CD4-positive, alpha-beta T cell treated with Interleukin-17A for 1 hour (primary cell): ENCODE measurements around the gene COX4I2.
"Not testable (repeated sequence)": the region's sequence is repeated elsewhere in the genome, so short reads cannot be mapped to it uniquely, and the experiment has no call there.

Experiments
- DNase-seq: peaks from one replicate; pipeline ENCODE4 v3.0.0-alpha.2; 2020

COX4I2 gene

DNA sequence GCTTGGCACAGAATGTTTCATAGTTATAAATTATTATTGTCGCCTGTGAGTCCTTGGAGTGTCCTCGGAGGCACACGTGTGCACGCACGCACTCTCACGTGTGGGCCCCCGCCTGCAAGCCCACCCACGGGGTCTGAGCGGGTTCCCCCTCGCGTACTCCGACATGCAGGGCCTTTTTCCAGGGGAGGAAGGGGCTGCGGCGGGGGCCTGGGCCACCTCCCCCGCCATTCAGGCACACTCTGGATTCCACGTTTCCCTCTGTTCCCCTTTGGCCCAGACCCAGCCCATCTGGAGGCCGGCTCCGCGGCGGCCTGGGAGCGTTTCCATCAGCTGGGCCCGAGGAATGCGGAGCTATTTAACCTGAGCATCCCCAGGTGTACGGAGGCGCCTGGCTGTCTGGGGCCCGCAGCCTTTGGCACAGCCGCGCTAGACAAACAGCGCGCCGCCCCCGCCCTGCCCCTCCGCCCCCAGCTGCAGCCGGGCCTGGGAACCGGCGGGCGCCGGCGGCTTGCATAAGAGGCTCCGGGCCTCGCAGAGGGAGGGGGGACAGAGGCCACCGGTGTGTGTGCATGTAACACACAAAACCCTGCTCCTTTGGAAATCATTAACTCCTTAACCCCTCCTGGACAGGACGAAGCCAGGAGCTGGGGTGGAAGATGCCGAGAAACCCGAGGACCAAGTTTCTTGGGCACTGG, 29.3 kb upstream of the COX4I2 start:
- DNase-seq, result no peak

DNA sequence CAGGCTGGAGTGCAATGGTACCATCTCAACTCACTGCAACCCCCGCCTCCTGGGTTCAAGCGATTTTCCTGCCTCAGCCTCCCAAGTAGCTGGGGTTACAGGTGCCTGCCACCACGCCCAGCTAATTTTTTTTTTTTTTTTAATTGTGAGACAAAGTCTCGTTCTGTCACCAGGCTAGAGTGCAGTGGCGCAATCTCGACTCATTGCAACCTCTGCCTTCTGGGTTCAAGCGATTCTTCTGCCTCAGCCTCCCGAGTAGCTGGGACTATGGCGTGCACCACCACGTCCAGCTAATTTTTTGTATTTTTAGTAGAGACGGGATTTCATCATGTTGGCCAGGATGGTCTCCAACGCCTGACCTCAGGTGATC, 25.5 kb upstream of the COX4I2 start:
- not testable (repeated sequence) for DNase-seq

DNA sequence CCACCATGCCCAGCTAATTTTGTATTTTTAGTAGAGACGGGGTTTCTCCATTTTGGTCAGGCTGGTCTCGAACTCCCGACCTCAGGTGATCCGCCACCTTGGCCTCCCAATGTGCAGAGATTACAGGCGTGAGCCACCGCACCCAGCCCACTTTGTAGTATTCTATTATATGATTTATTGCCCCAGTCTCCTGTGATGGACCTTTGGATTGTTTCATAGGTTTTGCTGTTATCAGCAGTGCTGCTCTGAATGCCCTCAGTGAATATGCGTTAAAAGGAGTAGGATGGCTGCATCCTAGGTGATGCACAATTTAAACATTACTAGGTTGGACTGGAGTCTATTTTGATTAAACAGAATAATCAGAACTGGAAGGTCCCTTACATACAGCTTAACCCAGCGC, 22.3 kb upstream of the COX4I2 start:
- no peak for DNase-seq

DNA sequence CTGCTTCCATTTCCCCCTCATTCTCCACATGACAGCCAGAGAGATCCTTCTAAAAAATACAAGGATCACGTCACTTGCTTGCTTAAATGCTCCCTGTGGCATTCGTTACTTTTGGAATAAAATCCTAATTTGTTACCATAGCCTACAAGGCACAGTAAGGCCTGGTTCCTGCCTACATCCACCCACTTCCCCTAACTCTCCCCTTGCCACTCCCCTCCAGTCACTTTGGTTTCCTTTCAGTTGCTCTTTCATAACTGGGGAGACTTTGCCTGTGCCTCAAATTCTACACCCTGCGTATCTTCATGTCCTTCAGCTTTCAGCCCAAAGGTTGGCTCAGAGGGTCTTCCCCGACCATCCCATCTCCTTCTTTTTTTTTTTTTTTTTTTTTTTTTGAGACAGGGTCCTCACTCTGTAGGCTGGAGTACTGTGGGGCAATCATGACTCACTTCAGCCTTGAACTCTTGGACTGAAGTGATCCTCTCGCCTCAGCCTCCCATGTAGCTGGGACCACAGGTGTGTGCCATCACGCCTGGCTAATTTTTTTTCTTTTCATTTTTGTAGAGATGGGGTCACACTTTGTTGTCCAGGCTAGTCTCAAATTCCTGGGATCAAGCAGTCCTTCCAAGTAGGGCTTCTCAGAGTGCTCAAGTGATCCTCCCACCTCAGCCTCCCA, 20.1 kb upstream of the COX4I2 start:
- DNase-seq, result no peak

DNA sequence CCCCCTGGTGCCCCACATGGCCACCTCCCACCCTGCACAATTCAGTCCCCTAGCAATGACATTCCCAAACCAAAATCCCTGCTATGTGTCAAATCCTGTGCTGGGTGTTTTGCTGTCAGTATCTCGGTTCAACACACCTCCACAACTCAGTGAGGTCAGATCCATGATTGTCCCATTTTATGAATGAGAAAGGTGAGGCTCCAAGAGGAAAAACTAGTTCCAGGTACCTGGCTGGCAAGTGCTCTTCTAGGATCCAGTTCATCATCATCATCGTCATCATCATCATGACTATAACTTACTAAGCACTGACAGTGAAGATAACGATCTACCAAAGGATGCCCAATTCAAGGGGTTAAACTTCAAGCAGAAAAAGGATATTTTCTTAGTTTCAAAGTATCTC, 17.5 kb upstream of the COX4I2 start:
- no peak for DNase-seq

DNA sequence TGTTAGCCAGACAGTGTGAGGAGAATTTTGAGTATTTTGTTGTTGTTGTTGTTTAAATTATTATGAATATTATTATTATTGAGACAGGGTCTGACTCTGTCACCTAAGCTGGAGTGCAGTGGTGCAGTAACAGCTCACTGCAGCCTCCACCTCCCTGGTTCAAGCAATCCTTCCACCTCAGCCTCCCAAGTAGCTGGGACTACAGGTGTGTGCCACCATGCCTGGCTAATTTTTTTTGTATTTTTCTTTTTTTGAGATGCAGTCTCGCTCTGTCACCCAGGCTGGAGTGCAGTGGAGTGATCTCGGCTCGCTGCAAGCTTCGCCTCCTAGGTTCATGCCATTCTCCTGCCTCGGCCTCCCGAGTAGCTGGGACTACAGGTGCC, 14.6 kb upstream of the COX4I2 start:
- not testable (repeated sequence) for DNase-seq

DNA sequence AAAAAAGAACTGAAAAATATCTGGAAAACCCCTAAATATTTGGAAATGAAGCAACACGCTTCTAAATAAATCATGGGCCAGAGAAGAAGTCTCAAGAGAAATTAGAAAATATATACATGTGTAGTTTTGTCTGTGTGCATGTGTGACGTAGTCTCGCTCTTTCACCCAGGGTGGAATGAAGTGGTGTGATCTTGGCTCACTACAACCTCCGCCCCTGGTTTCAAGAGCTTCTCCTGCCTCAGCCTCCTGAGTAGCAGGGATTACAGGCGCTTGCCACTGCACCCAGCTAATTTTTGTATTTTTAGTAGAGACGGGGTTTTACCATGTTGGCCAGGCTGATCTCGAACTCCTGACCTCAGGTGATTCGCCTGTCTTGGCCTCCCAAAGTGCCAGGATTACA, 11.2 kb upstream of the COX4I2 start:
- not testable (repeated sequence) for DNase-seq

DNA sequence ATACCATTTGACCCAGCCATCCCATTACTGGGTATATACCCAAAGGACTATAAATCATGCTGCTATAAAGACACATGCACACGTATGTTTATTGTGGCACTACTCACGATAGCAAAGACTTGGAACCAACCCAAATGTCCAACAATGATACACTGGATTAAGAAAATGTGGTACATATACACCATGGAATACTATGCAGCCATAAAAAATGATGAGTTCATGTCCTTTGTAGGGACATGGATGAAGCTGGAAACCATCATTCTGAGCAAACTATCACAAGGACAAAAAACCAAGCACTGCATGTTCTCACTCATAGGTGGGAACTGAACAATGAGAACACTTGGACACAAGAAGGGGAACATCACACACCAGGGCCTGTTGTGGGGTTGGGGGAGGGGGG, 9.7 kb upstream of the COX4I2 start:
- not testable (repeated sequence) for DNase-seq

DNA sequence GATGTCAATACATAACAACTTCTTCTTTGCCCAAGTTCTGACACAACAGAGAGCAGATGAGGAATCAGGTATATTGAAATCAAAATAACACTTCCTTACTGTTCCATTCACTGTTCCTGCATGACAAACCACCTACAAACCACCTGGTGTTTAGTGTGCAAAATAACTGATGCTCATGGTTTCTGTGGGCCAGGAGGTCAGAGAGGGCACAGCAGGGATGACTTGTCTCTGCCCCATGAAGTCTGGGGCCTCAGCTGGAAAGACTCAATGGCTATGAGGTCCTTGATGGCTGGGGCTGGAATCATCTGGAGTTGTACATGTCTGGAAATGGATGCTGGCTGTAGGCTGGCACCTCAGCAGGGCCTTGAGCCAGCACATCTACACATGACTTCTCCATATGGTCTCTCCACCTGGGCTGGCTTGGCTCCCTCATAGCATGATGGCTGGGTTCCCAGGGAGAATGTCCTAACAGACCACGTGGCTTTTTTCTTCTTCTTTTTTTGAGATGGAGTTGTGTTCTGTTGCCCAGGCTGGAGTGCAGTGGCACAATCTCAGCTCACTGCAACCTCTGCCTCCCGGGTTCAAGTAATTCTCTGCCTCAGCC, 7.4 kb upstream of the COX4I2 start:
- DNase-seq, result no peak

DNA sequence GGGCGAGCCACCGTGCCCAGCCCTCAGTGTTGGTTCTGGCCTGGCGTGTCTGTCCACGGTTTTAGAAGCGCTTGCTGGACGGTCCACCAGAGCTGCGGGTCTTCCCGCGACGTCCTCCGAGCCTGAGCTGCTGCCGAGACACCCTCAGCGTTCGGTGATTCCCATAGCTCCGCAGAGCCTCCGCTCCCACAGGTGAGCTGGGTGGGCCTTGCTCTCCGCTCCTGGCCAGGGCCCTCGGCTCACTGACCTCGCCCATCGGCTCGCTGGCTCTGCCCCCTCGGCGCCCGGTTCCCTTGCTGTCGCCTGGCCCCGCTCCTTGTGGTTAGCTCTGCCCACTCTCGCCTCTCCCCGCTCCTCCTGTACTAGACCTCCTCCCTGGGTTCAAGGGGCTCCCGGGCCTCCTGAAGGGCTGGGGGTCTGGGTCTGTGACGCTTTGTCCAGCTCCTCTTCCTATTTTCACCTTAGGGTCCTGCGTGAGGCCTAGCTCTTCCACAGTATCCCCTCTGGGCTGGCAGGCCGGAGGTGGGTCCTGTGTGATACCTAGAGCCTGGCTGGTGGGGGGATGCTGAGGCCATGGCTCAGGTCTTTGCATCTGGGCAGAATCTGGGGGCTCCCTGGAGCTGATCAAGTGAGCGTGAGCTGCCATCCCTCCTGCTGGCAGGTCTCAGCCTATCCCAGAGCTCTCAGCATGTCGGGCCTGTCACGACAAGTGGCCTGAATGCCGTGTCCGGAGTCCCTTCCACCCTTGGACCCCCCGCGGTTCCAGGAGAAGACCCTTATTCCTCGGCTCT, 5.0 kb upstream of the COX4I2 start:
- DNase-seq, result no peak

DNA sequence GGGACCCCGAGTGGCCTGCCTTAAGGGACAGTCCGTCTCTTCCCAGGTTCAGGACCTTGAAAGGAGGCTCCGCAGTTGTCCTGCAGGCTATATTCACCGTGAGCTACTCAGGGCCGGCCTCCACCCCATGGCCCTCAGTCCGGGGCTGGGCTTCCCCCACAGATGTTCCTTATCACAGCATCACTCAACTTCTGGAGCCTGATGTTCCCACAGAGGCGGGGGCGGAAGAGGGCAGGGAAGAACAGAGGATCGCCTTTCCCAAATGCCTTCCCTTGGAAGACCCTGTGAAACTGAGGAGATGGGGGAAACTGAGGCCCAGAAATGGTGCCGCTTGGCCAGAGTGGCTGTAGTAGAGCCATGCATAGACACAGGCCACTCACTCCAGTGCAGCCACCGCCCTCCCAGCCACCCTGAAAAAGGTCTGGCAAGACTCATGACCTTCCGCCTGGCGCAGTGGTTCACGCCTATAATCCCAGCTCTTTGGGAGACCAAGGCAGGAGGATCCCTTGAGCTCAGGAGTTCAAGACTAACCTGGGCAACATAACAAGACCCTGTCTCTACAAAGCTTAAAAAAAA, 4.3 kb upstream of the COX4I2 start:
- DNase-seq, result no peak

DNA sequence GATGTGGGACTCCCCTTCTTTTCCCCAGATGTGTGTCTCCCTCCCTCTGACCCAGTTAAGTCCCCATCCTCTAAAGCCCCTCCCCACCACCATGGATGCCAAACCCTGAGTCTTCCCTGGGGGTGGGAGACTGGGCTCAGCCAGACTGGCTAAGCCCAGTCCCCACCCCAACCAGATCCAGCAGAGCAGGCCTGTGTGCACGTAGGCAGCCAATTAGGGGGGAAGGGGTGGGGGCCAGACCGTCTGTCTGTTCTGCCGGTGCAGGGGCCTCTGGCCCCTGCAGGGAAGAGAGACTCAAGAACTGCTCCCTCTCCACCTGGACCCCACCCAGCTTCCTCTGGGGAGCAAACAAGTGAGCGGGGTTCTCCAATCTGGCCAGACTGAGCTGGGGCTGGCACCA, 605 bp downstream of the COX4I2 start:
- DNase-seq, result no peak

DNA sequence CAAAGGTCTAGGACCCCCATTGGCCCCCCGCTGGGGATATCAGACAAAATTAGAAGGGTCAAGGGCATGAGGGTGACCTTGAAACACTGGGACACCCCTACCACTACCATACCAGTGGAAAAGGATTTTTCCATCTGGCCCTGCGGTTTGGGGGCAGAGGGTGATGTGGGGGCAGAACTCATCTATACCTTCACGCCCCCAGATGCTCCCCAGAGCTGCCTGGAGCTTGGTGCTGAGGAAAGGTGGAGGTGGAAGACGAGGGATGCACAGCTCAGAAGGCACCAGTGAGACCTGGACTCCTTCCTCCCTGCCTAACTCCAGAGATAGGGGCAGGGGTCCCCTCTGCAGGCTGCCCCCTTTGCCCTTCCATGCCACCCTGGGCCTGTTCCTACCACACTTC, 1.1 kb downstream of the COX4I2 start:
- no peak for DNase-seq

DNA sequence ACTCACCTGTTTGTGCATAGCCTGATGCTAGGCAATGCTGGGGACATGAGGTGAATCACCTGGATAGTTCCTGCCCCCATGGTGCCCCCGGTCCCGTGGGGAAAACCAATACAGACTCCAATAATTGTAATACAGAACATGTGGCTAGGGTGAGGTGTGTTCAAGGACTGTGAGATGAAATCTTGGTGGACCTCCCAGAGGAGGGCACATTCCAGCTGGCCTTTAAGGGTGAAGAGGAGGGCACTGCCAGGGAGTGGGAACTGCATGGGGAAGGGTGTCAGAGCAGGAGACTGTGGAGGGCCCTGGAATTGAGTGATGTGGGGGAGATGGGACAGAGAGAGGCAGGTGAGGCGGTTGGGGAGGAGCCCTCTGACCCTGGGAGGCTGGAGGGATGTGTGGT, 2.5 kb downstream of the COX4I2 start:
- no peak for DNase-seq

DNA sequence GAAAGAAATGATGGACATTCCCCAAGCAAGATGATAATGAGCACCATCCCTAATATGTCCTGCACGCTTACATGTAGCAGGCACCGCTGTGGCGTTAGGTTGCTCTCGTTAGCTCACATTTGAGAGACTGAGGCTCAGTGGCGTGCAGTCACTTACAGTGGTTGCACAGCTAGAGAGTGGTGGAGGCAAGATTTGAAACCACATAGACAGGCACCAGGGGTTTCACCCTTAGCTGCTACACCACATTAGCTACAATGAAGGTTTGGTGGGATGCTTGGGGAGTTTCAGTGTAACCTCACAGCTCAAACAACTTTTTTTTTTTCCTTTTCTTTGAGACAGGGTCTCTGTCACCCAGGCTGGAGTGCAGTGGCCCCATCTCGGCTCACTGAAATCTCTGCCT, 3.7 kb downstream of the COX4I2 start:
- no peak for DNase-seq

DNA sequence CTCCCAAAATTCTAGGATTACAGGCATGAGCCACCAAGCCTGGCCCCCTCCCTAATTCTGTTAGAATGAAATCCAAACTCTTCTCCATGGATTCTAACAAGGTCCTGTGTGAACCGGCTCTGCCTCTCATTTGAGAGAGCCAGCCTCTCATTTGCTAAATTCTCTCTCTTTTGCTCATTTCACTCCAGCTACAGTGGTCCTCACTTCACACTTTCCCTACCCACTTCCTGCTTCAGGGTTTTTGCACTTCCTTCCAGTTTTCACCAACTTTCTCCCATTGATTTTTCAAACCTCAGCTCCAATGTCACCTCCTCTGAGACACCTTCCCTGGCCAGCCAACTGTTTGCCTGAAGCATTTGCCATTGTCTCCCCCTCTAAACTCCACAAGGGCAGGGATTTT, 5.1 kb downstream of the COX4I2 start:
- DNase-seq, result no peak

DNA sequence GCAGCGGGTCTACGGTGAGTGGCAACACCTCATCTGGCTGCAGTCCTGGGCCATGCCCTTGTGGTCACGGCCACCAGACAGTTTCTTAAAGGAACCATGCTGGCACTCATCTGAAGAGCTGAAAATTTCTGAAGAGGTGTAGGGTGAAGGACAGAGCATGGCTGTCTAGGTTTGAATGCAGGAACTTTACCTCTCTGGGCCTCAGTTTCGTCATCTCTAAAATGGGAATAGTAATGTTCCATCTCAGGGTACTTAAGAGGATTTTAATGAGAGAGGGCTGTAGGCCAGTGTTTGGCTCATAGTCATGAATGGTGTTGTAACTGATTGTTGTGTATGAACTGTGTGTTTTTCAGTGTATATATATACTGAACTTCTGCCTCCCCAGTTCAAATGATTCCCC, 5.8 kb downstream of the COX4I2 start:
- no peak for DNase-seq

DNA sequence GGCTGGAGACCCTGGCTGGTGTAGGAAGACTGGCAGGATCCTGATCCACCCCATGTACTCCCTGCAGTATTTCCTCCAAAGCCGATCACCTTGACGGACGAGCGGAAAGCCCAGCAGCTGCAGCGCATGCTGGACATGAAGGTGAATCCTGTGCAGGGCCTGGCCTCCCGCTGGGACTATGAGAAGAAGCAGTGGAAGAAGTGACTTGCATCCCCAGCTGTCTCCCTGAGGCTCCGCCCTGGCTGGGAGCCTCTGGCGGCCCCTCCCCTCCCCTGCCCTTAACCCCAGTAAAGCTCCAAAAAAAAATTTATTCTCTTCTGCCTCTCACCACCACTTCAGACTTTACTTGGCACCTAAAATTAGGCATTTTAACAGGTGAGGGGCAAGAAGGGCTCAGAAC, 7.0 kb downstream of the COX4I2 start:
- no peak for DNase-seq

DNA sequence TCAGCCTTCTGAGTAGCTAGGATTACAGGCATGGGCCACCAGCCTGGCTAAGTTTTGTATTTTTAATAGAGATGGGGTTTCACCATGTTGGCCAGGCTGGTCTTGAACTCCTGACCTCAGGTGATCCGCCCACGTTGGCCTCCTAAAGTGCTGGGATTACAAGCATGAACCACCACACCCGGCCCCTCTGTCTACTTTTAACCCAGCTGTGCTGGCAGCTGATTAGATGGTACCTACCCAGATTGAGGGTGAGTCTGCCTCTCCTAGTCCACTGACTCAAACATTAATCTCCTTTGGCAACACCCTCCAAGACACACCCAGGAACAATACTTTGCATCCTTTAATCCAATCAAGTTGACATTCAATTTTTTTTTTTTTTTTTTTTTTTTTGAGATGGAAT, 10.4 kb downstream of the COX4I2 start:
- DNase-seq, result not testable (repeated sequence)

DNA sequence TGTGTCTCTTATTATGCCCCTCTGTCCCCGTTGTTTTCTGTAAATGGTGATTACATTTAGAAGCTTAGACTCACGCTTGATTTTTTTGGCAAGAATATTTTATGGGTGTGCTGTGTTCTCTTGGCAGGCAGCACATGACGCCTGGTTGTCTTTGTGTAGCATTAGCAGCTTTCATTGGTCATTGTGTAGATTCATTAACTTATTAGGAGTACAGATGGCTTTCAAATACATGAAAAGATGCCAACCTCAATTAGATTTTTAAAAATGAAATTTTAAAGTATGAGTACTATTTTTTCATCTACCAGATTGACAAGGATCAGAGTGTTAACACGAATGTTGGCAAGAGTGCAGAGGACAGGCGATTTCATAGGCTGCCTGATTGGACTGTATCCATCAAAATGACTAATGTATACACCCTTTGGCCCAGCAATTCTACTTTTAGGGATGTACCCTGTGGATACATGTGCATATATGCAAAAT, 15.2 kb downstream of the COX4I2 start:
- DNase-seq, result no peak

DNA sequence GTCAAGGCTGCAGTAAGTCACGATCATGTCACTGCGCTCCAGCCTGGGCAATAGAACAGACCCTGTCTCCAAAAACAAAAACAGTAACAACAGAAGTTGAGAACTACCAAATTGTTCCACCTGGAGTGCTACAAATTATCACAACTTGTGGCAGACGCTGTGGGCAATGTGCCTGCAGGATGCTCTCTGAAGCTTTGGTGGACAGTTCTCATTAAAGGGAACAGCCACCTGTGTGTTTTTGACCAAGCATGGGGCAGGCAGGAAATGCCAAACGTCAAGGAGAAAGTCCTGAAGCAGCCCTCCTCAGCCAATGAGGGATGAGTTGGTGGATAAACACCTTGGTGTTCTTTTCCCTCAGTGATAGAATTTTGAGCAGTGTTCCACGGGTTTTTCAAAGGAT, 15.8 kb downstream of the COX4I2 start:
- DNase-seq, result no peak

DNA sequence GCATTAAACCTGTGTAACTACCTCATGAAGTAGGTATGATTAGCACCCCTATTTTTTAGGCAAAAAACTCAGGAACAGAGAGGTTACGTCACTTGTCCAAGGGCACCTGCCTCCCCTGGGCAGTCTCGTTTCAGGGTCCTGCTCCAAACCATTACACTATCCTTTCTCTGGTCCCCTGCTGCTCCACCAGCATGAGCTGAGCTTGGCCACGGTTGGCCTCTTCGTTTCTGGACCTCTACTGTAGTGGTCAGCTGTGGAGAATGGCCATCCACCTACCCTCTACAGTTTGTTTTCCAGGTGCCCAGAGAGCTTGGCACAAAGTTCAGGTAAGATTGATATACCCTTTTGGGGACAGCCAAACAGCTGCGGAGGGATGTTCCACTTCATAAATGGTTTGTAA, 16.8 kb downstream of the COX4I2 start:
- DNase-seq, result no peak

DNA sequence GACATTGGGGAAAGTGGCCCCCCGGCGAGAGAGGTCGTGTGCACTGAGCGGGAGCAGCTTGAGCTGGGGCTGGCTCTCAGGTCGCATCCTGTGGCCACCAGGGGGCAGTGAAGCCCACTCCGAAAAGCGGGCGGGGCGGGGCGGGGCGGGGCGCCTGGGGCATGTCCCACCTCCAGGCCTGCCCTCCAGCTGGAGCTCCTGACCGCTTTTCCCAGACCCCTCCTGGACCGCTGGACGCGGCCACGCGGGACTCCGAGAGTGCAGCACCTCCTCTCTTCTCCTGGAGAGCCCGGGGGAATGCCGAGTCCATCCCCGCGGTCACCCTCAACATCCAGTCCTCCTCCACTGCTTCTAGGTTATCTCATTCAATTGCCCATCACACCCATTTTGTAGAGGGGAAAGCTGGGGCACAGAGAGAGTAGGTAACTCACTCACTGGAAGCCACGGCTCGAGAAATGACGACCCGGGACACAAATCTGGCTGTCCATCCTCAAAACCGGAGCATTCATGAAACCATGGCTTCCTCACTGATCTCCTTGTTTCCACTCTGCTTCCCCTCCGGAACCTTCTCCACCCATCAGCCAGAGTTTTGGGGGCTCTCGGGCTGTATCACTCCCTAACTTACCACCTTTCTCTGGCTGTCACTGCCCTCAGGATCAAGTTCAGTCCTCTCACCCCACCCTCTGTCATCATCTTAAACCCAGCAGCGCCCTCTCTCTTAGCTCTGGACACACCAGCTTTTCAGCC, 24.1 kb downstream of the COX4I2 start:
- DNase-seq, result peak; percentile 80
